Peyer's patch (tissue), 4 donors: ENCODE data around the gene TXNDC15. TPM values are rescaled to one million over a fixed set of nuclear protein-coding genes. Genes with fewer than 3 reads are reported as not detected.

Source experiments
- DNase-seq, 3 donors: peaks; one replicate each; pipeline ENCODE4 v3.0.0-alpha.2; 2017 to 2019
- H3K27ac ChIP-seq, 4 donors: fragments of 200-600 bp; sonication (generic); one replicate each; pipeline ENCODE4 v1.5.1; 2016 to 2019
- H3K27me3 ChIP-seq, 2 donors: fragments of 200-600 bp; sonication (generic); one replicate each; pipeline ENCODE4 v1.5.1; 2019
- H3K36me3 ChIP-seq, 3 donors: fragments of 200-600 bp; sonication (generic); one replicate each; pipeline ENCODE4 v1.5.1; 2016 to 2019
- H3K4me1 ChIP-seq, 4 donors: fragments of 200-600 bp; sonication (generic); one replicate each; pipeline ENCODE4 v1.5.1; 2016 to 2019
- H3K4me3 ChIP-seq, 4 donors: fragments of 200-600 bp; sonication (generic); 1 replicate in 3 of 4; 2 replicates in 1 of 4; pipeline ENCODE4 v1.5.1; 2016 to 2019; ENCODE audit warnings: mild to moderate bottlenecking in 1 of 4
- H3K9me3 ChIP-seq, 4 donors: fragments of 200-600 bp; sonication (generic); one replicate each; pipeline ENCODE4 v1.5.1; 2016 to 2019; ENCODE audit warnings: mild to moderate bottlenecking in 1 of 4
- POLR2A ChIP-seq, 2 donors: fragments of 450-650 bp; IDR thresholded peaks; one replicate each; pipeline ENCODE4 v1.5.1; 2017; ENCODE audit warnings: antibody characterized with exemption in 2 of 2, mild to moderate bottlenecking in 2 of 2, moderate library complexity in 2 of 2
- total RNA-seq, 4 donors: library from RNA; depleted of rRNA; stranded (reverse); fragments of >200 nt; gene quantifications; one replicate each; pipeline ENCODE4 v1.1.0, GENCODE V29; 2016
- TF ChIP-seq, protein P1 (sequence below), 6 experiments: fragments of 450-650 bp in 4 of 6; fragments of 200-600 bp in 2 of 6; sonication (generic) in 1 of 6; IDR thresholded peaks; one replicate each; pipeline ENCODE4 v1.5.1; 2017 to 2019; ENCODE audit warnings: antibody characterized with exemption in 6 of 6, mild to moderate bottlenecking in 3 of 6, moderate library complexity in 1 of 6

The TXNDC15 gene, protein sequence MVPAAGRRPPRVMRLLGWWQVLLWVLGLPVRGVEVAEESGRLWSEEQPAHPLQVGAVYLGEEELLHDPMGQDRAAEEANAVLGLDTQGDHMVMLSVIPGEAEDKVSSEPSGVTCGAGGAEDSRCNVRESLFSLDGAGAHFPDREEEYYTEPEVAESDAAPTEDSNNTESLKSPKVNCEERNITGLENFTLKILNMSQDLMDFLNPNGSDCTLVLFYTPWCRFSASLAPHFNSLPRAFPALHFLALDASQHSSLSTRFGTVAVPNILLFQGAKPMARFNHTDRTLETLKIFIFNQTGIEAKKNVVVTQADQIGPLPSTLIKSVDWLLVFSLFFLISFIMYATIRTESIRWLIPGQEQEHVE
- total RNA-seq = 10 to 100 TPM; 34.3 to 81.7 (median 39.9) TPM

DNA sequence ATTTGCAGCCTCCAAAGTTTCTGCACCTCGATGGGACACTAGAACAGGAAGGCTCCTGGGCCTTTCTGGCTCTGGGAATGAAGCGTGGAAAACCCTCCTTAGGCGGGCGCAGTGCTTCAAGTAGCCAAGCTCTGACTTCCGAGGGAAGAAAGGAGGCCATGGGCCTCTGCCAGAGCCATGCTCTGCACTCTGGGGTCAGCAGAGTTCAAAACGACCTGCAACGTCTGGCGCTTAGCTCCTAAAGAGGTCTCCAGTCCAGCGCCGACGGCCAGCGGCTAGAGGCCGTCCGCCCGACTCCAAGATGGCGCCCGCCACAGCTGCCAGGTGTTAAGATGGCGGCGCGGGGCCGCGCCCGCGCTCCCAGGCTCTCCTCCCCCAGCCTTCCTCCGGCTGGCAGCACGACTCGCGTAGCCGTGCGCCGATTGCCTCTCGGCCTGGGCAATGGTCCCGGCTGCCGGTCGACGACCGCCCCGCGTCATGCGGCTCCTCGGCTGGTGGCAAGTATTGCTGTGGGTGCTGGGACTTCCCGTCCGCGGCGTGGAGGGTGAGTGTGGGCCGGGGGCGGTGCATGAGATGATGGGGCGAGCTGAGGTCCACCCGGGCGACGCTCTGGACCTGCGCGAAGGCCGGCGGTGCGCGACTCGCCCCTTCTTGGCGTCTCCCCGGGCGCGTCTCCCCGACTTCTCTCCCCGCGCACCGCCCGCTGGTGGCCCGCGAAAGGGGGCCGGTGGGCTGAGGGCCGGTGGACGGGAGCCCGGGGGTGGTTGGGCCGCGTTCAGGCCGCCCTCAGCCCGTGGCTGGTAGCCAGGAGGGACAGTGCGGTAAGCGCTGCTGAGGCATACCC lies at the start of gene TXNDC15:
TXNDC15 (plus strand) TSS at position 385 of the 844 bp plus-strand sequence; CDS start at position 442, 57 bp downstream.
- H3K4me1 ChIP-seq = peaks cover 0 to 23% (median 7%) of the 10 kb centered on the region in 4 donors
- no peaks in the 10 kb centered on the region for H3K9me3 ChIP-seq
- H3K27me3 ChIP-seq = no peaks in the 10 kb centered on the region
- peak; percentile 53 to 60 for TF ChIP-seq POLR2A (IDR thresholded peaks at IDR 0.05)
- TF ChIP-seq, protein P1, sequence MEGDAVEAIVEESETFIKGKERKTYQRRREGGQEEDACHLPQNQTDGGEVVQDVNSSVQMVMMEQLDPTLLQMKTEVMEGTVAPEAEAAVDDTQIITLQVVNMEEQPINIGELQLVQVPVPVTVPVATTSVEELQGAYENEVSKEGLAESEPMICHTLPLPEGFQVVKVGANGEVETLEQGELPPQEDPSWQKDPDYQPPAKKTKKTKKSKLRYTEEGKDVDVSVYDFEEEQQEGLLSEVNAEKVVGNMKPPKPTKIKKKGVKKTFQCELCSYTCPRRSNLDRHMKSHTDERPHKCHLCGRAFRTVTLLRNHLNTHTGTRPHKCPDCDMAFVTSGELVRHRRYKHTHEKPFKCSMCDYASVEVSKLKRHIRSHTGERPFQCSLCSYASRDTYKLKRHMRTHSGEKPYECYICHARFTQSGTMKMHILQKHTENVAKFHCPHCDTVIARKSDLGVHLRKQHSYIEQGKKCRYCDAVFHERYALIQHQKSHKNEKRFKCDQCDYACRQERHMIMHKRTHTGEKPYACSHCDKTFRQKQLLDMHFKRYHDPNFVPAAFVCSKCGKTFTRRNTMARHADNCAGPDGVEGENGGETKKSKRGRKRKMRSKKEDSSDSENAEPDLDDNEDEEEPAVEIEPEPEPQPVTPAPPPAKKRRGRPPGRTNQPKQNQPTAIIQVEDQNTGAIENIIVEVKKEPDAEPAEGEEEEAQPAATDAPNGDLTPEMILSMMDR (IDR thresholded peaks at IDR 0.05) = no peak
- peak; percentile 83 to 93 (median 91) for DNase-seq
- H3K4me3 ChIP-seq = peak within 1 kb of the TSS; percentile 84 to 94 (median 88)
- peak within 1 kb of the TSS; percentile 87 to 94 (median 92) for H3K27ac ChIP-seq
- no peaks in the 10 kb centered on the region for H3K36me3 ChIP-seq

DNA sequence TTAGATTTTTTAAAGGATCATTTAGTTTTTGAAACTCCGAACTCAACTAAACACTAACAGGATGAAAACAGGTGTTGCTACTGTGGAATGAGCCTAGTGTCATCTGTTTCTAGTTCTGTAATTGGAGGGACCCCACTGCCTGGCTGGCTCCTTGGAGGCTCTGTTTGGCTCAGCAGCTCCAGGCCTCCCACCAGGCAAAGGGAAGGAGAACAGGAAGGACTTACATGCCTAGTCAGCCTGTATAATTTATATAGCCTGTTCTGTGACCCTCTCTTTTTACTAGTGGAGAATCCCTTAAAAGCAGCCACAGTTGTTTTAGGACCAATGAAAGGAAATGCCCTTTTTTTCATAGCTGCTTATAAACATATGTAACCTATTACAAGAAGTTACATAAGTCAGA lies 49.5 kb upstream of the TXNDC15 start:
- no peak overlapping the region for H3K27ac ChIP-seq
- TF ChIP-seq, protein P1 (IDR thresholded peaks at IDR 0.05) = no peak
- no peak for TF ChIP-seq POLR2A (IDR thresholded peaks at IDR 0.05)
- no peak for DNase-seq
- H3K4me3 ChIP-seq = no peak overlapping the region
- no peaks in the 10 kb centered on the region for H3K27me3 ChIP-seq
- H3K9me3 ChIP-seq = no peaks in the 10 kb centered on the region
- H3K4me1 ChIP-seq = no peaks in the 10 kb centered on the region
- peaks cover 0 to 84% (median 0%) of the 10 kb centered on the region in 3 donors for H3K36me3 ChIP-seq

DNA sequence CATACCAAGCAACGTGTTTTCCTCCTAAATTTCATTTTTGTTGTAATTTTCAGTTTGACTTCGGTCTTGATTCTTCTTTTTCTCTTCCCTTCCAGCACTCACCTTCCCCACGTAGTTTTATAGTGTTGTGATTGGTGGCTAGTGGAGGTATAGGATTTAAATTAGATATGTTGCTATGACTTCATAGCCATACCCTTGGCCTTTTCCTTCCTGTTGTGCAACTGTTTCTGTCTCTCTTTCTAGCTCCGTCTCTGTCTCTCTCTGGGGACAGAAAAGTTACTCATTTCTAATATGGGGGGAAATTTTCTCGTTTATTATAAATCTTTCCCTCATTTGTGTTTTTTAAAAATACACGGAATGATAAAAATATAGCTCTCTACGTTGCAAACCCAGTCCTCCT lies 49.0 kb upstream of the TXNDC15 start:
- Histone ChIP-seq H3K9me3 (no peaks in the 10 kb centered on the region), H3K4me1 (no peaks in the 10 kb centered on the region), H3K4me3 (no peak overlapping the region), H3K36me3 (peaks cover 0 to 79% (median 0%) of the 10 kb centered on the region in 3 donors), H3K27ac (no peak overlapping the region), H3K27me3 (no peaks in the 10 kb centered on the region)
- TF ChIP-seq, protein P1 (IDR thresholded peaks at IDR 0.05) = no peak
- TF ChIP-seq POLR2A (IDR thresholded peaks at IDR 0.05) = no peak
- no peak for DNase-seq

DNA sequence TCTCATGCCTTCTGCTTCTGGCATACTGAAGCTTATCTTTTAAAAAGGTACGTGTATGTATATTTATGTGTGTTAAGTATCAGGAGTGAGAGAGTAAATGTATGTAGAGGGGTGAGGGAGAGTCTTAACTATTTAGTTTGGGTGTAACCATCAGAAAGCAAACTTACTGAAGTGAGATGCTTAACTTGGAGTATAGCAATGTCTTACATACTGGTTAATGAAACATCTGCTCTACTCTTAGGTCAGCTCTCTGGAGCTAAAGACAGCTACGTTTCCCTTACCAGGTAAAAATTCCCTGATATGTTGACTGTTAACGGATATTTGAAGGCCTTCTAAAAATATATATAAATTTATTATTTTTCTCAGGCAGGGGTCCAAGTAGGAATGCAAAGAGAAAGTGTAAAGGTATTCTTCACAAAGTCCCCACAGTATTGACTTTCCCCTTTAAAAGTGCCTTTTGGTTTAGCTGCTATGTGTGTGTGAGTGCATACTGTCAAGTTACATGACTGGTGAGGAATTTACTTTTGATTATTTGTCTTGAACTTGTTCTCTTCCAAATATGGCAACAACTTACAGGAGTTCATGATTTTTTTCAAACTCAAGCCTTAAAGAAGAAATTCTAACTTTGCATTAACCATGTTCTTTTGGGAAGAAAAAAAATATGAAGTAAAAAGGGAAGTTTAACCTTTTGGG lies 40.7 kb upstream of the TXNDC15 start:
- peaks cover 0 to 24% (median 0%) of the 10 kb centered on the region in 3 donors for H3K36me3 ChIP-seq
- no peak overlapping the region for H3K27ac ChIP-seq
- DNase-seq = no peak
- no peak overlapping the region for H3K4me3 ChIP-seq
- no peaks in the 10 kb centered on the region for H3K9me3 ChIP-seq
- H3K4me1 ChIP-seq = peaks cover 0 to 7% (median 0%) of the 10 kb centered on the region in 4 donors
- TF ChIP-seq, protein P1 (IDR thresholded peaks at IDR 0.05) = no peak
- TF ChIP-seq POLR2A (IDR thresholded peaks at IDR 0.05) = no peak
- H3K27me3 ChIP-seq = no peaks in the 10 kb centered on the region

DNA sequence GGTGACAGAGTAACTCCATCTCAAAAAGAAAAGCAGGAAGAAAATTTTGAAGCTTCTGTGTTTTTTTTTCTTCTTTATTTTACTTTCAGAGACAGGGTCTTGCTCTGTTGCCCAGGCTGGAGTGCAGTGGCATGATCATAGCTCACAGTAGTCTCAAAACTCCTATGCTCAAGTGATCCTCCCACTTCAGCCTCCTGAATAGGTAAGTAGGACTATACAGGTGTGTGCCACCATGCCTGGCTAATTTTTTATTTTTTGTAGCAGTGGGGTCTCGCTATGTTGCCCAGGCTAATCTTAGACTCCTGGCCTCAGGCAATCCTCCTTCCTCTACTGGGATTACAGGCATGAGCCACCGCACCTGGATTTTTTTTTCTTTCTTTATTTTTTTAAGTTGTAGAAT lies 38.5 kb upstream of the TXNDC15 start:
- TF ChIP-seq POLR2A (IDR thresholded peaks at IDR 0.05) = no peak
- TF ChIP-seq, protein P1 (IDR thresholded peaks at IDR 0.05) = no peak
- peaks cover 0 to 17% (median 0%) of the 10 kb centered on the region in 3 donors for H3K36me3 ChIP-seq
- H3K27me3 ChIP-seq = no peaks in the 10 kb centered on the region

More for the DNA sequence above, 38.5 kb upstream of the TXNDC15 start:
- Histone ChIP-seq H3K4me1 (peaks cover 0 to 7% (median 0%) of the 10 kb centered on the region in 4 donors), H3K4me3 (no peak overlapping the region), H3K27ac (no peak overlapping the region), H3K9me3 (no peaks in the 10 kb centered on the region)
- DNase-seq = no peak
